Suppressor macrophage (primary cell): ENCODE results near the gene AKAP6.

Experiments
- DNase-seq, 4 experiments: peaks; one replicate each; pipeline ENCODE4 v3.0.0-alpha.2; 2020 to 2022
- total RNA-seq, 17 experiments: gene quantifications; one replicate each; lab custom pipeline; 2026; ENCODE audit warnings: mixed read lengths in 6 of 17, inconsistent platforms in 3 of 17; lab: John Stamatoyannopoulos, UW

Gene AKAP6
- 2.6 to 33.9 (median 11.4) reads per million in 17 experiments for total RNA-seq

- no peak for DNase-seq
Measured at GRCh38 chr14:32329146-32329545, at the start of gene AKAP6. AKAP6 (plus strand) TSS chr14:32329298; CDS start chr14:32433494, 104,196 bp downstream.

GRCh38 chr14:32286602-32287001 lies 42.5 kb upstream of the AKAP6 start:
- DNase-seq, result no peak

- DNase-seq, result no peak
Measured at GRCh38 chr14:32296366-32296765, 32.7 kb upstream of the AKAP6 start.

- no peak for DNase-seq
Measured at GRCh38 chr14:32298346-32298745, 30.8 kb upstream of the AKAP6 start.

GRCh38 chr14:32300136-32300535 lies 29.0 kb upstream of the AKAP6 start:
- no peak for DNase-seq

- DNase-seq, result no peak
Measured at GRCh38 chr14:32303865-32304264, 25.2 kb upstream of the AKAP6 start.

- DNase-seq, result no peak
Measured at GRCh38 chr14:32304296-32304695, 24.8 kb upstream of the AKAP6 start.

- DNase-seq, result no peak
Measured at GRCh38 chr14:32306549-32306948, 22.5 kb upstream of the AKAP6 start.

- no peak for DNase-seq
Measured at GRCh38 chr14:32307881-32308582, 21.1 kb upstream of the AKAP6 start.

- DNase-seq, result no peak
Measured at GRCh38 chr14:32310876-32311275, 18.2 kb upstream of the AKAP6 start.

- no peak for DNase-seq
Measured at GRCh38 chr14:32311294-32312009, 17.6 kb upstream of the AKAP6 start.

GRCh38 chr14:32312010-32312331 lies 17.1 kb upstream of the AKAP6 start:
- DNase-seq, result no peak

GRCh38 chr14:32313844-32314376 lies 15.2 kb upstream of the AKAP6 start:
- DNase-seq, result no peak

GRCh38 chr14:32318087-32318795 lies 10.9 kb upstream of the AKAP6 start:
- DNase-seq, result no peak

GRCh38 chr14:32319368-32320049 lies 9.6 kb upstream of the AKAP6 start:
- DNase-seq, result no peak

GRCh38 chr14:32324601-32325000 lies 4.5 kb upstream of the AKAP6 start:
- DNase-seq, result no peak

- no peak for DNase-seq
Measured at GRCh38 chr14:32327255-32327961, 1.7 kb upstream of the AKAP6 start.

GRCh38 chr14:32329690-32330285 lies 690 bp downstream of the AKAP6 start:
- DNase-seq, result no peak

GRCh38 chr14:32330351-32331111 lies 1.4 kb downstream of the AKAP6 start:
- DNase-seq, result no peak

- DNase-seq, result no peak
Measured at GRCh38 chr14:32331206-32331605, 2.1 kb downstream of the AKAP6 start.
